ENCODE results near the gene WDFY4. TPM values are rescaled to one million over a fixed set of nuclear protein-coding genes. Genes with fewer than 3 reads are reported as not detected.
A peak's percentile ranks its signal among the peaks of the same experiment; 100 is the strongest.

Gene WDFY4
- total RNA-seq, 2 donors from 2014 or later = not detected

DNA sequence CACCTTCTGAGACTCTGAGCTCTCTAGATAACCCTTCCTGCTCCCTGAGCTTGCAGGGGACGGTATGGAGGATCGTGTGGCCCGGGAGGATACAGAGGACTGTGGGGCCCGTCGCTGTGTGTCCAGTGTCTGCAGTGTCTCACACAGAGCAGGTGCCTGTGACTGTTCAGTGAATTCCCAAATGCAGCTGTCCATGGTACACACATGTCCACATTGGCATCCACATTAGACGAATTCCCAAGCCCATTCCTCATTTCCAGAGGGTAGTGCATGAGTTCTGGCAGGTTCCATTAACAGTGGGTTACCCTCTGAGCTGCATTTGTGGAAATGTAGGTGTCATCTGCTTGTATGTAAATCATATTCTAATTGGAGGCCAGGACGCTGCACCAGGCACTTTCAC lies 39.5 kb downstream of the WDFY4 start:
- DNase-seq = no peak
- Mint-ChIP-seq H3K4me1 (no peaks in the 10 kb centered on the region), H3K27me3 (ENCODE audit: insufficient read depth) (peaks cover 3% of the 10 kb centered on the region), H3K27ac (no peak overlapping the region), H3K36me3 (ENCODE audit: low read depth) (no peaks in the 10 kb centered on the region), H3K9me3 (no peaks in the 10 kb centered on the region), H3K4me3 (no peak overlapping the region)
- Histone ChIP-seq H3K27me3 (ENCODE audit: control insufficient read depth, insufficient read depth, low read length, poor library complexity, severe bottlenecking) (no peaks in the 10 kb centered on the region), H3K27ac (ENCODE audit: low read depth, low read length) (no peak overlapping the region), H3K36me3 (ENCODE audit: control insufficient read depth, insufficient read depth, low read length) (no peaks in the 10 kb centered on the region), H3K9me3 (ENCODE audit: control insufficient read depth, low read length) (no peaks in the 10 kb centered on the region), H3K9ac (ENCODE audit: extremely low read depth, low read length, poor library complexity, severe bottlenecking) (no peak overlapping the region), H3K4me3 (ENCODE audit: low read length) (no peak overlapping the region), H3K4me1 (ENCODE audit: control insufficient read depth, insufficient read depth, low read length) (no peaks in the 10 kb centered on the region)
- TF ChIP-seq, protein P1, sequence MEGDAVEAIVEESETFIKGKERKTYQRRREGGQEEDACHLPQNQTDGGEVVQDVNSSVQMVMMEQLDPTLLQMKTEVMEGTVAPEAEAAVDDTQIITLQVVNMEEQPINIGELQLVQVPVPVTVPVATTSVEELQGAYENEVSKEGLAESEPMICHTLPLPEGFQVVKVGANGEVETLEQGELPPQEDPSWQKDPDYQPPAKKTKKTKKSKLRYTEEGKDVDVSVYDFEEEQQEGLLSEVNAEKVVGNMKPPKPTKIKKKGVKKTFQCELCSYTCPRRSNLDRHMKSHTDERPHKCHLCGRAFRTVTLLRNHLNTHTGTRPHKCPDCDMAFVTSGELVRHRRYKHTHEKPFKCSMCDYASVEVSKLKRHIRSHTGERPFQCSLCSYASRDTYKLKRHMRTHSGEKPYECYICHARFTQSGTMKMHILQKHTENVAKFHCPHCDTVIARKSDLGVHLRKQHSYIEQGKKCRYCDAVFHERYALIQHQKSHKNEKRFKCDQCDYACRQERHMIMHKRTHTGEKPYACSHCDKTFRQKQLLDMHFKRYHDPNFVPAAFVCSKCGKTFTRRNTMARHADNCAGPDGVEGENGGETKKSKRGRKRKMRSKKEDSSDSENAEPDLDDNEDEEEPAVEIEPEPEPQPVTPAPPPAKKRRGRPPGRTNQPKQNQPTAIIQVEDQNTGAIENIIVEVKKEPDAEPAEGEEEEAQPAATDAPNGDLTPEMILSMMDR (conservative IDR thresholded peaks at IDR 0.05) = no peak
- WGBS, 2 experiments (ENCODE audit: insufficient coverage in 1 of 2, insufficient read length in 1 of 2) = 88 to 95% methylated on average over 7 of the region's 7 CpGs

DNA sequence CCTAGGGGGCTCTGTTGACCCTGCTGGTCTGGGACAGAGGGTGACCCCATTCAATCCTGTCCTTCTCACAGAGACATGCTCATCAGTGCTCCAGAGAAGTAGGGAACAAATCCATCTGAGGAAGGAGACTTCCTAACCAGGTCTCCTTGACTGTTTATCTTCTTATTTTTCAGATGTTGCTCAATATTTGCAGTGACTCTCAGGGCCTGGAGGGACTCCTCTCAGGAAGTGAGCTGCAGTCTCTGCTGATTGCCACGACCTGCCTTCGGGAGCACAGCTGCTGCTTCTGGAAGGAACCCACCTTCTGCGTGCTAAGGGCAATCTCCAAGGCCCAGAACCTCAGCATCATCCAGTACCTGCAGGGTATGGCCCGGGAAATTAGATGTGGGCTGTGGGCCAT lies 41.0 kb downstream of the WDFY4 start:
- TF ChIP-seq, protein P1 (conservative IDR thresholded peaks at IDR 0.05) = no peak
- peaks cover 7% of the 10 kb centered on the region for H3K27me3 Mint-ChIP-seq (ENCODE audit: insufficient read depth)
- Histone ChIP-seq H3K4me3 (ENCODE audit: low read length) (no peak overlapping the region), H3K4me1 (ENCODE audit: control insufficient read depth, insufficient read depth, low read length) (no peaks in the 10 kb centered on the region), H3K27ac (ENCODE audit: low read depth, low read length) (no peak overlapping the region), H3K9ac (ENCODE audit: extremely low read depth, low read length, poor library complexity, severe bottlenecking) (no peak overlapping the region), H3K9me3 (ENCODE audit: control insufficient read depth, low read length) (no peaks in the 10 kb centered on the region), H3K27me3 (ENCODE audit: control insufficient read depth, insufficient read depth, low read length, poor library complexity, severe bottlenecking) (no peaks in the 10 kb centered on the region), H3K36me3 (ENCODE audit: control insufficient read depth, insufficient read depth, low read length) (no peaks in the 10 kb centered on the region)
- no peak overlapping the region for H3K4me3 Mint-ChIP-seq
- no peaks in the 10 kb centered on the region for H3K9me3 Mint-ChIP-seq
- no peak for DNase-seq
- no peak overlapping the region for H3K27ac Mint-ChIP-seq
- no peaks in the 10 kb centered on the region for H3K4me1 Mint-ChIP-seq
- WGBS, 2 experiments (ENCODE audit: insufficient coverage in 1 of 2, insufficient read length in 1 of 2) = 90 to 91% methylated on average over 1 to 4 of the region's 4 CpGs
- H3K36me3 Mint-ChIP-seq (ENCODE audit: low read depth) = no peaks in the 10 kb centered on the region

DNA sequence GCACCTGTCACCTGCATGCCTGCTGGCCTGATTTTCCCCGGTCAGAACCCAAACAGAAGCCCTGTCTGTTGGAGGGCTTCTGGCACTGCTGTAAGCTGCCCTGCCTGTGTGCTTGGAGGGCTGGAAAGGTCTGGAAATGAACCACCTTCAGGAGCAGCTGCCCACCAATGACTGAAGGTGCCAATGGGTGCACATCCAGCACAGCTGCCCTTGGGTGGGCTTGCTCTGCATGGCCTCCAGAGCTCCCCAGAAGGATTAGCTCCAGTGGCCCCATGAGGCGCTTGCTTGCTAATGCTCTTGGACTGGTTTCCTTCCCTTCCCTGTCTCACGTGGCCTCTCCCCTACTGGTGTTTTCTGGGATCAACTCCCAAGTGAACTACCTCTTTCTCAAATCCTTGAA lies 43.2 kb downstream of the WDFY4 start:
- no peaks in the 10 kb centered on the region for H3K4me1 Mint-ChIP-seq
- DNase-seq = peak; percentile 41
- H3K36me3 ChIP-seq (ENCODE audit: control insufficient read depth, insufficient read depth, low read length) = no peaks in the 10 kb centered on the region
- H3K27ac Mint-ChIP-seq = no peak overlapping the region
- H3K27me3 ChIP-seq (ENCODE audit: control insufficient read depth, insufficient read depth, low read length, poor library complexity, severe bottlenecking) = no peaks in the 10 kb centered on the region
- WGBS, 2 experiments (ENCODE audit: insufficient coverage in 1 of 2, insufficient read length in 1 of 2) = 85 to 86% methylated on average over 1 to 3 of the region's 3 CpGs
- TF ChIP-seq, protein P1 (conservative IDR thresholded peaks at IDR 0.05) = peak; percentile 29
- no peak overlapping the region for H3K27ac ChIP-seq (ENCODE audit: low read depth, low read length)
- H3K4me3 ChIP-seq (ENCODE audit: low read length) = no peak overlapping the region
- no peaks in the 10 kb centered on the region for H3K9me3 Mint-ChIP-seq
- peaks cover 7% of the 10 kb centered on the region for H3K27me3 Mint-ChIP-seq (ENCODE audit: insufficient read depth)
- no peak overlapping the region for H3K4me3 Mint-ChIP-seq
- no peaks in the 10 kb centered on the region for H3K9me3 ChIP-seq (ENCODE audit: control insufficient read depth, low read length)
- H3K36me3 Mint-ChIP-seq (ENCODE audit: low read depth) = no peaks in the 10 kb centered on the region
- no peaks in the 10 kb centered on the region for H3K4me1 ChIP-seq (ENCODE audit: control insufficient read depth, insufficient read depth, low read length)
- H3K9ac ChIP-seq (ENCODE audit: extremely low read depth, low read length, poor library complexity, severe bottlenecking) = no peak overlapping the region

Data from endodermal cell (in vitro differentiated cells).